HEK293 (cell line): ENCODE results near the gene CENPX.

Source experiments
- ZNF292 ChIP-seq: fragments of 450-650 bp; formaldehyde crosslinking; IDR thresholded peaks from 2 replicates; pipeline ENCODE4 v1.5.1; 2016; ENCODE audit warnings: low read depth, missing biosample characterization, missing genetic modification characterization, borderline replicate concordance
- TF ChIP-seq, protein P1 (sequence below): fragments of 450-650 bp; formaldehyde crosslinking; IDR thresholded peaks from 2 replicates; pipeline ENCODE4 v1.5.1; 2016; ENCODE audit warnings: missing biosample characterization, missing genetic modification characterization
- TF ChIP-seq, protein P2 (sequence below): IDR thresholded peaks from 2 replicates; pipeline ENCODE4 v1.6.1; 2011; ENCODE audit warnings: mild to moderate bottlenecking, low read depth, low read length, borderline replicate concordance

DNA sequence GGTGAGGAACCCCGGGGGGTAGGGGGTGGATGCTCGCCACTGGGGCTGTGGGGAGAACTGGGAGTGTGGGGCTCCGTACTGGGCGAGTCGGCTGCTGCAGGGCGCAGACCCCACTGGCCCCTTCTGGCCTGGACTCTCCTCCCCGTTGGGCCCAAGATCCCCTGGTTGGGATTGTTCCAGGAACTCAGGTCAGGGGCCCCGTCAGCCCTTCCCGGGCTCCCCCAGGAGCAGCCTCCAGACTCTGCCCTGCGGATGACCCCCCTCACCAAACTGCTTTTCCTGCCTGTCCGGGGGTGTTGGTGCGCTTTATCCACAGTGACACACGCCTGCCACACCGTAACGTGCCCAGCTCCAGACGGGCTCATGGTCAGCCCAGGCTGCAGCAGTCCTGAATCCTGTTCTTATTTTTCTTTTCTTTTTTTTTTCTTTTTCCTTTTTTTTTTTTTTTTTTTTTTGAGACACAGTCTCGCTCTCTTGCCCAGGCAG, 21.1 kb downstream of the CENPX start:
- no peak for TF ChIP-seq ZNF292 (tag by site-specific recombination)
- TF ChIP-seq, protein P1, sequence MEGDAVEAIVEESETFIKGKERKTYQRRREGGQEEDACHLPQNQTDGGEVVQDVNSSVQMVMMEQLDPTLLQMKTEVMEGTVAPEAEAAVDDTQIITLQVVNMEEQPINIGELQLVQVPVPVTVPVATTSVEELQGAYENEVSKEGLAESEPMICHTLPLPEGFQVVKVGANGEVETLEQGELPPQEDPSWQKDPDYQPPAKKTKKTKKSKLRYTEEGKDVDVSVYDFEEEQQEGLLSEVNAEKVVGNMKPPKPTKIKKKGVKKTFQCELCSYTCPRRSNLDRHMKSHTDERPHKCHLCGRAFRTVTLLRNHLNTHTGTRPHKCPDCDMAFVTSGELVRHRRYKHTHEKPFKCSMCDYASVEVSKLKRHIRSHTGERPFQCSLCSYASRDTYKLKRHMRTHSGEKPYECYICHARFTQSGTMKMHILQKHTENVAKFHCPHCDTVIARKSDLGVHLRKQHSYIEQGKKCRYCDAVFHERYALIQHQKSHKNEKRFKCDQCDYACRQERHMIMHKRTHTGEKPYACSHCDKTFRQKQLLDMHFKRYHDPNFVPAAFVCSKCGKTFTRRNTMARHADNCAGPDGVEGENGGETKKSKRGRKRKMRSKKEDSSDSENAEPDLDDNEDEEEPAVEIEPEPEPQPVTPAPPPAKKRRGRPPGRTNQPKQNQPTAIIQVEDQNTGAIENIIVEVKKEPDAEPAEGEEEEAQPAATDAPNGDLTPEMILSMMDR: no peak
- TF ChIP-seq, protein P2, sequence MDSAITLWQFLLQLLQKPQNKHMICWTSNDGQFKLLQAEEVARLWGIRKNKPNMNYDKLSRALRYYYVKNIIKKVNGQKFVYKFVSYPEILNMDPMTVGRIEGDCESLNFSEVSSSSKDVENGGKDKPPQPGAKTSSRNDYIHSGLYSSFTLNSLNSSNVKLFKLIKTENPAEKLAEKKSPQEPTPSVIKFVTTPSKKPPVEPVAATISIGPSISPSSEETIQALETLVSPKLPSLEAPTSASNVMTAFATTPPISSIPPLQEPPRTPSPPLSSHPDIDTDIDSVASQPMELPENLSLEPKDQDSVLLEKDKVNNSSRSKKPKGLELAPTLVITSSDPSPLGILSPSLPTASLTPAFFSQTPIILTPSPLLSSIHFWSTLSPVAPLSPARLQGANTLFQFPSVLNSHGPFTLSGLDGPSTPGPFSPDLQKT: no peak
